AG09309 (cell line): ENCODE results near the gene SH2D4B.

ENCODE experiments used
- DNase-seq: peaks from one replicate; pipeline ENCODE4 v3.0.0-alpha.2; 2010; ENCODE audit warnings: low read depth
- H3K4me3 ChIP-seq: 2 replicates; pipeline ENCODE4 v1.5.1; 2011; ENCODE audit warnings: mild to moderate bottlenecking, low read depth, low read length, moderate library complexity; ENCODE audit not compliant: control insufficient read depth
- CTCF ChIP-seq: IDR thresholded peaks from 2 replicates; pipeline ENCODE4 v1.5.1; 2011; ENCODE audit warnings: mild to moderate bottlenecking, low read depth, low read length, inconsistent platforms; ENCODE audit not compliant: insufficient read depth, control insufficient read depth; ENCODE audit errors: missing control alignments

SH2D4B gene

GRCh38 chr10:80630324-80630723 is 92.6 kb downstream of the SH2D4B start:
- H3K4me3 ChIP-seq, result no peak overlapping the region
- DNase-seq, result no peak
- no peak for TF ChIP-seq CTCF

DNA sequence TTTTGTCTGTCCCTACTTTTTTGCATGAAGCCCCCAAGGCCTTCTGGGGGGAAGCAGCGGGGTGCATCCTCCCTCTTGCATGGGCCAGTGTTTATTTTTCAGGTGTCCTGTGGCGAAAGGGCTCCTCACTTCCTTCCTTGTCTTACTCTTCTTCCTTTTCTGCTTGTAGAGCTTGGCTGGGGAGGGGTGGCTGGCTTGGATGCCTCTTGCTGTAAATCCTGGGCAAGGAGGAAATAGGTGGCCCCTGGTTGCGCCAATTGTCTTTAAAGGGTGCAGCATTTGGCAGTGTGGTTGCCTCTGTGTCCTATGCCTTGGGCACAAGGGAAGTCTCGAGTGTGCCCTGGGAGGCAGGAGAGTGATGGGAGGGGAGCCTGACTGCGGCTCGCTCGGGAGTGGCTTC is 95.0 kb downstream of the SH2D4B start:
- no peak for DNase-seq
- H3K4me3 ChIP-seq, result no peak overlapping the region
- TF ChIP-seq CTCF, result no peak

DNA sequence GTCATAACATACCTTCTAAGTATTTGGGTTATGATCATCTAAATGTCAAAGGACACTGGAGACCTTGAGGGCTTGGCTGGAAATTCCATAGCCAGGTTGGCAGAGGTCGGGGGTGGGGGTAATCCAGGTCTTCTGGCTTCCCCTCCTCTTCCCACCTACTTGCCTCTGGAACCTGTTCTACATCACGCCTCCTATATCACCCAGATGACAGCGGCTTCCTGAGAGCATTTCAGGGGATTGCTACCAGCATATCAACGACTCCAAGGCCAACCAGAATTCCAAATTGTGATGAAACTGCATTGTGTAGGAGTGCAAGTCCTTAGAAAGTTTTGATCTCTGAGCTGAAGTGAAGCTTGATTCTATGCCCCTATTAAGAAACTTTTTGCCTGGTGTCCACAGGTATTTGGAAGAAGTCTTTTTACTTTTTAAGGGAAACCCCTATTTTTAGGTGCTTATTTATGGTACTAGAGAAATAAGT is 95.7 kb downstream of the SH2D4B start:
- TF ChIP-seq CTCF, result no peak
- H3K4me3 ChIP-seq, result no peak overlapping the region
- DNase-seq, result no peak

DNA sequence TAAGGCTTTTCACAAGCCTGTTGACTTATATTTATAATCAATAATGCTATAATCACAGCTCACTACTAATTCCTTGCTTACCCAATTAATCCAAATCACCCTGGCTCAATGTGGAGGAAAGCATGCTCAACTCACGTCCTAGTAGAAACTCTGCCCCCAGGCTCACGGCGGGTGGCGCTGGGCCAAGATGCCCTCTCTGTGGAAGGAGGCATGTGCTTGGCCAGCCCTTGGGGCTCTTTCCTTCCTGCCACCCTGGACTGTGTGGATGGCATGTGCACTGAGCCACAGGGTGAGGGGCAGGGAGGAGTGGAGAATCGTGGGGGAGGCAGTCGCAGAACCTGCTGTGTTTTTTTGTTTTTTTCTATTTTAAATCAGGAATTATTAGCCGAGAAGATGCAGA is 96.2 kb downstream of the SH2D4B start:
- no peak for TF ChIP-seq CTCF

DNA sequence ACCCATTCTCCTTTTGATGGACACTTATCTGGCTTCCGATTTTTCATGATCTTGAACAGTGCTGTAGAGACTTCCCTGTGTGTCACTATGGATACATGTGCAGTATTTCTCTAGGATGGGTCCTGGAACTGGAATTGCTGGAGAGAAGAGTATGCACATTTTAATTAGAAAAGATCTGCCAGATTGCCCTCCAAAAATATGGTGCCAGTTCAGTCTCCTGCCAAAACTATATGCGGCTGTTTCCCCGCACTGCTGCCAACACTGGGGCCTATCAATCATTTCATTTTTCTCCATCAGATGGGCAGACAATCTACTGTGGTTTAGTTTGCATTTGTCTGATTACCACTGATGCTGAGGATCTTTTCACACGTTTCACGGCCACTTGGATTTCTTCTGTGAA is 105.0 kb downstream of the SH2D4B start:
- H3K4me3 ChIP-seq, result no peak overlapping the region
- DNase-seq, result no peak
- no peak for TF ChIP-seq CTCF

More for the DNA sequence above, 96.2 kb downstream of the SH2D4B start:
- DNase-seq, result no peak
- H3K4me3 ChIP-seq, result no peak overlapping the region

GRCh38 chr10:80646366-80646765 is 108.7 kb downstream of the SH2D4B start:
- H3K4me3 ChIP-seq, result no peak overlapping the region
- DNase-seq, result no peak
- TF ChIP-seq CTCF, result no peak

DNA sequence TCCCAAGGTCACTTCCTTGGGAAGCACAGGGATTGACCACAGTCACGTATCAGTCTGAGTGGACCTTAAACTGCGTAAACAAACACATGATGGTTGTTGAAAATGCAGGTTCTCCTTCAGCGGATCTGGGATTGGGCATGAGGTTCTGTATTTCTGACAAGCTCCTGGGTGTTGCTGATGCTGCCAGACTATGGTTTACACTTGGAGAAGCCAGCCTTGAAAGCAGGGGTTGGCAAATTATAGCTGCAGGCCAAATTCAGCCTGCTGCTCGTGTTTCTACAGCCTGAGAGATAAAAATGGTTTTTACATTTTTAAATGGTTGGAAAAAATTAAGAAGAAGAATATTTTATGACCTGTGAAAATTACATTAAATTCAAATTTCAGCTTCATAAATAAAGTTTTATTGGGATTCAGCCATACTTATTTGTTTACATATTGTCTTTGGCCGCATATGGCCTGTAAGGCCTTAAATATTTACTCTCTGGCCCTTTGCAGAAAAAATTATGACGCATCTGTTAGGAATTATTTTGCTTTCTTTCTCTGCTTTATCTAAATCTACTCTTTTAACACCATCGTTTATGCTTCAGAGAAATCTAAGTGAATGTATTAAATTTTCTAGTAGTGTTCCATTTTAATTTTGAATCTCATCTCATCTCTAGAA is 109.6 kb downstream of the SH2D4B start:
- no peak for DNase-seq
- H3K4me3 ChIP-seq, result no peak overlapping the region

More for the DNA sequence above, 109.6 kb downstream of the SH2D4B start:
- no peak for TF ChIP-seq CTCF
